Uterus (tissue), 4 donors: ENCODE measurements around the gene OR10D3. TPM values are rescaled to one million over a fixed set of nuclear protein-coding genes. Genes with fewer than 3 reads are reported as not detected.

ENCODE experiments used
- DNase-seq, 2 donors: peaks; one replicate each; pipeline ENCODE4 v3.0.0-alpha.2; 2019 to 2020
- H3K27ac ChIP-seq, 2 donors: fragments of 200-600 bp; sonication (generic); 1 replicate in 1 of 2; 2 replicates in 1 of 2; pipeline ENCODE4 v1.5.1; 2016 to 2018
- H3K27me3 ChIP-seq, 2 donors: fragments of 200-600 bp; sonication (generic); one replicate each; pipeline ENCODE4 v1.5.1; 2018 to 2019; ENCODE audit warnings: control low read depth in 1 of 2
- H3K36me3 ChIP-seq, 2 donors: fragments of 200-600 bp; sonication (generic); one replicate each; pipeline ENCODE4 v1.5.1; 2019; ENCODE audit warnings: control low read depth in 1 of 2
- H3K4me1 ChIP-seq, 2 donors: fragments of 200-600 bp; sonication (generic); one replicate each; pipeline ENCODE4 v1.5.1; 2018 to 2019; ENCODE audit warnings: control low read depth in 1 of 2
- H3K4me3 ChIP-seq, 2 donors: fragments of 200-600 bp; sonication (generic); 1 replicate in 1 of 2; 2 replicates in 1 of 2; pipeline ENCODE4 v1.5.1; 2018 to 2019; ENCODE audit warnings: mild to moderate bottlenecking in 1 of 2
- H3K9me3 ChIP-seq, 2 donors: fragments of 200-600 bp; sonication (generic); one replicate each; pipeline ENCODE4 v1.5.1; 2019; ENCODE audit warnings: control low read depth in 1 of 2
- CTCF ChIP-seq, 4 experiments: fragments of 200-600 bp in 2 of 4; fragments of 450-650 bp in 2 of 4; sonication (generic) in 2 of 4; IDR thresholded peaks; one replicate each; pipeline ENCODE4 v1.5.1; 2016 to 2019; ENCODE audit warnings: antibody characterized with exemption in 4 of 4, mild to moderate bottlenecking in 2 of 4, moderate library complexity in 1 of 4
- POLR2A ChIP-seq, 2 donors: fragments of 450-650 bp; IDR thresholded peaks; one replicate each; pipeline ENCODE4 v1.6.1; 2016; ENCODE audit warnings: antibody characterized with exemption in 2 of 2, mild to moderate bottlenecking in 1 of 2, moderate library complexity in 1 of 2
- intact Hi-C: fragments of 100-400 bp; cut with DNase I; formaldehyde crosslinking; loops from one replicate; pipeline ENCODE4 v1.15.1; 2023; ENCODE audit warnings: low total_unique reads
- total RNA-seq, 4 donors: library from RNA; depleted of rRNA in 3 of 4; stranded (reverse); fragments of >200 nt in 3 of 4; gene quantifications; one replicate each; pipeline versions ENCODE4 v1.1.0 to v1.2.4, GENCODE V29; 2014 to 2023
- donor health status: DM: yes; HTN: yes; CAD: no.

OR10D3 gene
- total RNA-seq, 4 donors from 2014 or later = not detected

DNA sequence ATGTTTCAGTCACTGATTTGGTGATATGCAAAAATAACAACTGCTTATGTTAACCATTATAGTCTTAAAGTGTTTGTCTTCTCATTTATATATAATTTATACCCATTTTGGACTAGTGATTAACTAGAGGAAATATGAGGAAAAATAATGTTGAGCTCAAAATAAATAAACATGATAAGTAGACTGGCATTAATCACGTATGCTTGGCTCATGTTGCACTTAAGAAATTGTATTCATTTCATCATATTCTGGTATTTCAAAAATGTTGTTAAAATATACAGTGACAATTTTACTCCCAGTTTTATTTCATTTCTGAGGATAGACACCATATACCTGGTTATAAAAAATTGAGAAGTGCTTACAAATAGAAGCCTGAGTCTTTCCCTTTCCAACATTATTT lies 3.8 kb upstream of the OR10D3 start:
- no peaks in the 10 kb centered on the region for H3K4me1 ChIP-seq
- H3K27ac ChIP-seq = no peak overlapping the region
- DNase-seq = no peak
- no peaks in the 10 kb centered on the region for H3K27me3 ChIP-seq
- intact Hi-C loops = no loop called here
- H3K9me3 ChIP-seq = no peaks in the 10 kb centered on the region
- no peak for TF ChIP-seq POLR2A (IDR thresholded peaks at IDR 0.05)
- H3K4me3 ChIP-seq = no peak overlapping the region
- no peaks in the 10 kb centered on the region for H3K36me3 ChIP-seq

- Histone ChIP-seq H3K27me3 (no peaks in the 10 kb centered on the region), H3K9me3 (no peaks in the 10 kb centered on the region), H3K4me3 (no peak overlapping the region), H3K4me1 (no peaks in the 10 kb centered on the region), H3K36me3 (no peaks in the 10 kb centered on the region), H3K27ac (no peak overlapping the region)
- no peak for DNase-seq
- TF ChIP-seq POLR2A (IDR thresholded peaks at IDR 0.05) (no peak), CTCF (IDR thresholded peaks at IDR 0.05) (no peak)
- intact Hi-C loops = no loop called here
These were observed 7.4 kb downstream of the OR10D3 start for GRCh38 chr11:124190298-124191139.

- no peak for TF ChIP-seq CTCF (IDR thresholded peaks at IDR 0.05)
- TF ChIP-seq POLR2A (IDR thresholded peaks at IDR 0.05) = no peak
- no peak overlapping the region for H3K27ac ChIP-seq
These were observed 10.3 kb downstream of the OR10D3 start for GRCh38 chr11:124193221-124194010.

DNA sequence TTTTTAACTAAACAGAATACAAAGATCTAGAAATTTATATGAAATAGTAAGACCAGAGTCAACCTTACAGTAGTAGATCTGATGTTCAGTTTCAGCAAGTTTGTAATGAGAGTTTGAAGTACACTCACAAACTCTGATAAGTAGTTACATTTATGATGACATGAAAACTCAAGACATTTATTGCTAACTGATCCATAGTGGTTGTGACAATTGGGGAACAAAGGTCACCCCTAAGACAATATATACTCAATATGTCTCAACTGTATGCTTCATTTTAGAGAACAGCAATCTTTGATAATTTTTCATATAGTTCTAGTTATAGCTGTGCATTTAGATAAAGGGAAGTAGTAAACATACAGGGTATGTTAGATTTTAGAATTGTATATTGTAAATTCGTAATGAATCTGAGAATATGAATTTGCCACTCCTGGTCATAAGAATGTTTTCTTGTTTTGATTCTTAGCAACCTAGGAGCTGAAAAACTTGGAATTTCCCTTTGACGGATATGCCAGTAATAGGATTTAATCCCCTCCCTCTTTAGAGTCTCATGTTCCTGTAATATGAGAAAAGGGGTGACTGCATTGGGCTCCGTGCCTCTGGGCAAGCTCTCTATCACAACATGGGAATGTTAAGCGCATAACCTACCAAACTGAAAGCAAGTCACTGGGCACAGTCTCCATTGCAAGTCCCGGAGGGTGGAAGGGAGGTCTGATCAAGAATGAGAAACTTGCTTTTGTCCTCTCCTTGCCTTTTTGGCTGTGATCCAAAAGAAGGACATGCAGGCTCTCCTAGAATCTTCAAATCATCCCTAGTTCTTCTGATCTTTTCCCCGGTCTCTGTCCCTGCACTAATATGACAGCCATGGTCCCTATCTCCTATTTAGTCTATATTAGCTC lies 11.4 kb downstream of the OR10D3 start:
- H3K4me3 ChIP-seq = no peak overlapping the region
- no peaks in the 10 kb centered on the region for H3K27me3 ChIP-seq
- H3K9me3 ChIP-seq = no peaks in the 10 kb centered on the region
- intact Hi-C loops = no loop called here
- H3K4me1 ChIP-seq = no peaks in the 10 kb centered on the region
- no peak for TF ChIP-seq CTCF (IDR thresholded peaks at IDR 0.05)
- no peak for TF ChIP-seq POLR2A (IDR thresholded peaks at IDR 0.05)
- DNase-seq = no peak
- no peak overlapping the region for H3K27ac ChIP-seq
- no peaks in the 10 kb centered on the region for H3K36me3 ChIP-seq

More at GRCh38 chr11:124193221-124194010, 10.3 kb downstream of the OR10D3 start:
- intact Hi-C loops = no loop called here
- no peaks in the 10 kb centered on the region for H3K4me1 ChIP-seq
- DNase-seq = no peak
- no peaks in the 10 kb centered on the region for H3K27me3 ChIP-seq
- H3K36me3 ChIP-seq = no peaks in the 10 kb centered on the region
- H3K4me3 ChIP-seq = no peak overlapping the region
- no peaks in the 10 kb centered on the region for H3K9me3 ChIP-seq

DNA sequence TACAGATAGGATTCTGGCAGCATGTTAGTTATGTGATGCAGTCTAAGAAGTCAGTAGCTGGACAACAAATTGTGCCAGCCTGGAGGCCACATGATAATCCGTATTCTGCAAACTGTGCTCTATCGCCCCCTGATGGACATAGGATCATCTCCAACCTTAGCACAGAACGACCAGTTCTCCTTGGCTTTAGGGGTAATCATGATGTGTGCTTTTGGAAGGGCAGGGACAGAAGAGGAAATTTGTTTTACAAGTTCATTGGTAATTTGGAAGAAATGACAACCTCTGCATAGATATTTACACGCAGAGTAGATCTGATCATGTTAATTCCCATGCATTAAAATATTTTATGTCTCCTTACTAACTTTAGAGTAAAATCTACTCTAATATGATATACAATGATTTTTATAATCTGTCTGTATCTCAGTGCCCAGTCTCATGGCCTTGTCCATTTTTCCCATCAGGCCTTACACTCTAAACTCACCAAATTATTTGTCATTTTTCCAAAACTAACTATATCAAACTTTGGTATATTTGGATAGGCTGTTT lies 12.1 kb downstream of the OR10D3 start:
- intact Hi-C loops = no loop called here
- Histone ChIP-seq H3K36me3 (no peaks in the 10 kb centered on the region), H3K27me3 (no peaks in the 10 kb centered on the region), H3K4me3 (no peak overlapping the region), H3K27ac (no peak overlapping the region), H3K4me1 (no peaks in the 10 kb centered on the region), H3K9me3 (no peaks in the 10 kb centered on the region)
- TF ChIP-seq CTCF (IDR thresholded peaks at IDR 0.05) (peak in 2 of 4 experiments; percentile 15 to 20), POLR2A (IDR thresholded peaks at IDR 0.05) (no peak)
- no peak for DNase-seq
